NT2/D1 (cell line): ENCODE measurements around the gene PLCD4.

Source experiments
- YY1 ChIP-seq: IDR thresholded peaks from 2 replicates; pipeline ENCODE4 v1.6.1; 2011; ENCODE audit not compliant: insufficient read length, insufficient read depth
- ZNF274 ChIP-seq: IDR thresholded peaks from 2 replicates; pipeline ENCODE4 v1.6.1; 2011; ENCODE audit warnings: mild to moderate bottlenecking, low read depth, low read length

GRCh38 chr2:218626369-218626768 lies 18.7 kb downstream of the PLCD4 start:
- TF ChIP-seq YY1 (no peak), ZNF274 (no peak)
